HG02840 (cell line): ENCODE measurements around the gene LIME1.
"Not testable (repeated sequence)": the region's sequence is repeated elsewhere in the genome, so short reads cannot be mapped to it uniquely, and the experiment has no call there.

Source experiments
- ATAC-seq: cut with Tn5 transposase; IDR thresholded peaks from one replicate; pipeline ENCODE4 v1.9.1; 2021; ENCODE audit warnings: mild to moderate bottlenecking, moderate library complexity, moderate number of reproducible peaks; ENCODE audit not compliant: unreplicated experiment, low FRiP score

Gene LIME1

DNA sequence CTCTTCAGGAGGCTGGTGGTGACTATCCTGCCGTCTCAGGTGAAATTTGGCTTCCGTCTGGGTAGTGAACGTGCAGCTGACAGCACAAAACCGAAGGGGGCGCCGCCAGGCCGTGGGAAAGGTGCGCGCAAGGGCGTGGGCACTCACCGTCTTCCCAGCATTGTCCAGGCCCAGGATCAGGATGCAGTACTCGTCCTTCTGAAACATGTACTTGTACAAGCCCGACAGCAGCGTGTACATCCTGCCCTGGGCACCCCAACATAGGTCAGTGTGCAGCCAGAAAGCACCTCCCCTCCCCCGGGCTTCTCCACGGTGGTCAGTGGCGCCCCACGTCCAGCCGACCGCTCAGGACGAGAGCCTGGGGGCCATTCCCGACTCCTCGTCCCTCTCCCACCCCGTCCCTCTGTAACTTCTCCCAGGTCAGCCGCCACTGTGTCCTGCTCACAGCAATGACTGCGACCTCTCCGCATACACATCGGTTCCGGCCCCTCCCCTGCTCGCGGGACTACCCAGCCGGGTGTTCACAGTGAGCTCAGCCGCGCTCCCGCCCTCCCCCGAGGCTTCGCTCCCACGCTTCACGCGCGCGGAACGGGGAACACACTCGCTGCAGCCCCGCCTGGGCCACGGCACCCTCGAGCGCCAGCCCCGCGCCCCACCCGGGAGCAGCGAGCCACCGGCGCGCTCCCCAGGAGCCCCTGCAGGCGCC lies 29.5 kb upstream of the LIME1 start:
- ATAC-seq, result peak; percentile 23

DNA sequence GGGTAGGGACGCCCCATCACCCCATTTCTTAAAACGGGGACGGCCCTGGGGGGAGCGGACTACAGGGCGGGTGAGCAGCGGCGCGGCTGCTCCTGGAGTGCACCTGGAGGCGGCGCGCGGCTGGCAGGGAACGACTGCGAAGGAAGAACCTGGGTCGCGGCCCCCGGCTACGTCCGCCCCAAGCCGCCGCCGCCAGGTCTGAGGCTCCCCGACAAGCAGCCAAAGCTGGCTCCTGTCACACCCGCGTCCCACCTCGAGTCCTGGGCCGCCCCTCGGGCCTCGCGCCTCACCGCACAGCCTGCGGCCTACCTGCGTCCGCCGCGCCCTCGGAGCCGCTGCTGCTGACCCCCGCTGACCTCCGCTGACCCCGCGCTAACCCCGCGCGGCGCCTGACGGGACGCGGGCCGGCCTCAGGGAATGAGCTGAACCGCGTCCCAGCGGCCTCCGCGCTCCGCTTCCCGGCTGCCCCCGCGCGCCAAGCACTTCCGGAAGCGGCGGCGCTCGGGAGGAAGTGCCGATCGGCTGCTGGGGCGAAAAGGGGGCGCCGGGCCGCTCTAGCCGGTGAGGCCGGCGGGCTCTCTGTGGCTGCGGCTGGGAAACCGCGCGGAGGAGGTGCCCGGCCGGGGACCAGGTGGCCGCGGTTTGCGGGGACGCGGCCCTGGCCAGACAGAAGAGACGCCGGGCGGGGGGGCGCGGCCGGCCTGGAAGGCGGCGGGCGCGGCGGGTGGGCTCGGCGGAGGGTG lies 28.7 kb upstream of the LIME1 start, which contains the start of the genes ARFRP1 and ZGPAT:
Gene ARFRP1, minus strand, starts transcription at position 419 of the 743 bp plus-strand sequence. CDS start 885 bp downstream, outside the sequence.
Gene ZGPAT, plus strand, starts transcription at position 482 of the 743 bp plus-strand sequence. CDS start 542 bp downstream, outside the sequence.
- ATAC-seq, result peak; percentile 70

DNA sequence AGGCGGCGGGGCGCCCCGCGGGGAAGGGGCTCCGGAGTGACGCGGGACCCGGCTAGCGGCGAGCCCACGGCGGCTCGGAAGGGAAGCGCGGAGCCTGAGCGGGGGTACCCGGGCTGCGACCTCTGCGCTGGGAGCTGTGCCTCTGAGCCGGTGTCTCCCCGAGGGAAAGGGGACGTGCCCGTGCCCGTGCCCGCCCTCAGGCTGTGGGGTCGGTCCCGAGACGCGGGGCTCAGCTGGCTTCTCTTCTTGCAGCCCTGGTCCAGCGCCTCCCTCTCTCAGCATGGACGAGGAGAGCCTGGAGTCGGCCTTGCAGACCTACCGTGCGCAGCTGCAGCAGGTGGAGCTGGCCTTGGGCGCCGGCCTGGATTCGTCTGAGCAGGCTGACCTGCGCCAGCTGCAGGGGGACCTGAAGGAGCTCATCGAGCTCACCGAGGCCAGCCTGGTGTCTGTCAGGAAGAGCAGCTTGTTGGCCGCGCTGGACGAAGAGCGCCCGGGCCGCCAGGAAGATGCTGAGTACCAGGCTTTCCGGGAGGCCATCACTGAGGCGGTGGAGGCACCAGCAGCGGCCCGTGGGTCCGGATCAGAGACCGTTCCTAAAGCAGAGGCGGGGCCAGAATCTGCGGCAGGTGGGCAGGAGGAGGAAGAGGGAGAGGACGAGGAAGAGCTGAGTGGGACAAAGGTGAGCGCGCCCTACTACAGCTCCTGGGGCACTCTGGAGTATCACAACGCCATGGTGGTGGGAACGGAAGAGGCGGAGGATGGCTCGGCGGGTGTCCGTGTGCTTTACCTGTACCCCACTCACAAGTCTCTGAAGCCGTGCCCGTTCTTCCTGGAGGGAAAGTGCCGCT lies 27.9 kb upstream of the LIME1 start:
- ATAC-seq, result peak; percentile 10

DNA sequence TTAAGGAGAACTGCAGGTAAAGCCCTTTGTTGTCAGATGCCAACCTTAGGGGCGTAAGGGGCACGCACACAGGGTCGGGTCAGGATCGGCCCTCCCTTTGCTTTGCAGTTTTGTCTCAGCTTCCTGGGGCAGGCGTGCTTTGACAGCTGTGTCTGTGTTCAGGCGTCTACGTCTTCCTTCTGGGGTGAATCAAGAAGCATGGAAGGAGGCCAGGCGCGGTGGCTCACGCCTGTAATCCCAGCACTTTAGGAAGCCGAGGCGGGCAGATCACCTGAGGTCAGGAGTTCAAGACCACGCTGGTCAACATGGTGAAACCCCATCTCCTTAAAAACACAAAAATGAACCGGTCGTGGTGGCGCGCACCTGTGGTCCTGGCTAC lies 27.3 kb upstream of the LIME1 start:
- ATAC-seq, result no peak

DNA sequence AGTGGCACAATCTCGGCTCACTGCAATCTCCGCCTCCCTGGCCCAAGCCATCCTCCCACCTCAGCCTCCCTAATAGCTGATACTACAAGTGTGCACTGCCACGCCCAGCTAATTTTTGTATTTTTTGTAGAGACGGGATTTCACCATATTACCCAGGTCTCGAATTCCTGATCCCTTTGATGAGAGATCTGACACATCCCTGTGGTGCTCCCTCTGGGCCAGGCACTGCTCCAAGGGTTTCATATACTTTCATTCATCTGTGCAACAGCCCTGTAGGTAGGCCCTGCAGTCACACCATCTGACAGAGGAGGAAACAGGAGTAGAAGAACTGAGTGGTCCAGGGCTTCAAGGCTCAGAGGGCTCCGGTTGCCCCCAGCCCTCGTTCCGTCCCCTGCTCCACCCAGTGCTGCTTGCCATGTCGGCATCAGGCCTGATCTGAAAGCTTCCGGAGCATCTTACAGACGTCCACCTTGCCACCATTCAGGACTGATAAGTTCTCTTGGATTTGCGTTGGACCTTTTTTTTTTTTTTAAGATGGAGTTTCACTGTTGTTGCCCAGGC lies 25.3 kb upstream of the LIME1 start:
- no peak for ATAC-seq

DNA sequence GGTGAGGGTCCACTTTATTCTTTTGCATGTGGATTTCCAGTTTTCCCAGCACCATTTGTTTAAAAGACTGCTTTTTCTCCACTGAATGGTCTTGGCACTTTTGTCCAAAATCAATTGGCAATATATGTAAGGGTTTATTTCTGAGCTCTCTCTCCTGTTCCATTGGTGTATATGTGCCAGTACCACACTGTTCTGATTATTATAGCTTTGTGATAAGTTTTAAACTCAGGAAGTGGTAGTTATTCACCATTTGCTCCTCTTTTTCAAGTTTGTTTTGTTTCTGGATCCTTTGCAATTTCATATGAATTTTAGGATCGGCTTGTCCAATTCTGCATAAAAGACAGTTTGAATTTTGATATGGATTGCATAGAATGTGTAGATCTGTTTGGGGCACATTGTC lies 24.3 kb upstream of the LIME1 start:
- ATAC-seq, result no peak

DNA sequence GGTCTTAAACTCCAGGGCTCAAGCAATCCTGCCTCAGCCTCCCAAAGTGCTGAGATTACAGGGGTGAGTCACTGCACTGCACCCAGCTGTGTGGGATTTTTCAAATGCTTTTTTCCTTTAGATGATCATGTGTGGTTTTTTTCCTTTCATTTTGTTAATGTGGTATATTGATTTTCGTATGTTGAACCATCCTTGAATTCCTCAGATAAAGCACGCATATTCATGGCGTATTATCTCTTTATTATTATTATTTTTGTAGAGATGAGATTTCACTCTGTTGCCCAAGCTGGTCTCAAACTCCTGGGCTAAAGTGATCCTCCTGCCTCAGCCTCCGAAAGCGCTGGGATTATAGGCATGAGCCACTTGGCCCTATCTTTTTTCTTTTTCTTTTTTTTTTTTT lies 21.6 kb upstream of the LIME1 start:
- ATAC-seq, result no peak

DNA sequence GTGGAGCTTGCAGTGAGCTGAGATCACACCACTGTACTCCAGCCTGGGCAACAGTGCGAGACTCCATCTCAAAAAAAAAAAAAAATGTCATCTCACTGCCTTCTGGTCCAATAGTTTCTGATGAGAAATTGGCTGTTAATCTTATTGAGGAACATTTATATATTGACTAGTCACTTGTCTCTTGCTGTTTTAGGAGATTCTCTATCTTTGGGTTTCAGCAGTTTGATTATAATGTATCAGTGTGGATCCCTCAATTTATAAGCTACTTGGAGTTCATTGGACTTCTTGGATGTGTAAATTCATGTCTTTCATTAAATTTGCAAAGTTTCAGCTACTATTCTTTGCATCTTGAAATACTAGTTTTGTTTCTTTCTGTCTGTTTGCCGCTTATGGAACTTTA lies 17.5 kb upstream of the LIME1 start:
- no peak for ATAC-seq

DNA sequence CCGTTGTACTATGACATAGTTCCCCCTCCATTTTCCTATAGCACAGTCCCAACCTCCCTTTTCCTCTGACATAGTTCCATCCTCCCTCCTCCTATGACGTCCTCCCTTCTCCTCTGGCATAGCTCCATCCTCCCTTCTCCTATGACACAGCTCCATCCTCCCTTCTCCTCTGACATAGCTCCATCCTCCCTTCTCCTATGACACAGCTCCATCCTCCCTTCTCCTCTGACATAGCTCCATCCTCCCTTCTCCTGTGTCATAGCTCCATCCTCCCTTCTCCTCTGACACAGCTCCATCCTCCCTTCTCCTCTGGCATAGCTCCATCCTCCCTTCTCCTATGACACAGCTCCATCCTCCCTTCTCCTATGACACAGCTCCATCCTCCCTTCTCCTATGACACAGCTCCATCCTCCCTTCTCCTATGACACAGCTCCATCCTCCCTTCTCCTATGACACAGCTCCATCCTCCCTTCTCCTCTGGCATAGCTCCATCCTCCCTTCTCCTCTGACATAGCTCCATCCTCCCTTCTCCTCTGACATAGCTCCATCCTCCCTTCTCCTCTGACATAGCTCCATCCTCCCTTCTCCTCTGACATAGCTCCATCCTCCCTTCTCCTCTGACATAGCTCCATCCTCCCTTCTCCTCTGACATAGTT lies 13.4 kb upstream of the LIME1 start:
- ATAC-seq, result not testable (repeated sequence)

DNA sequence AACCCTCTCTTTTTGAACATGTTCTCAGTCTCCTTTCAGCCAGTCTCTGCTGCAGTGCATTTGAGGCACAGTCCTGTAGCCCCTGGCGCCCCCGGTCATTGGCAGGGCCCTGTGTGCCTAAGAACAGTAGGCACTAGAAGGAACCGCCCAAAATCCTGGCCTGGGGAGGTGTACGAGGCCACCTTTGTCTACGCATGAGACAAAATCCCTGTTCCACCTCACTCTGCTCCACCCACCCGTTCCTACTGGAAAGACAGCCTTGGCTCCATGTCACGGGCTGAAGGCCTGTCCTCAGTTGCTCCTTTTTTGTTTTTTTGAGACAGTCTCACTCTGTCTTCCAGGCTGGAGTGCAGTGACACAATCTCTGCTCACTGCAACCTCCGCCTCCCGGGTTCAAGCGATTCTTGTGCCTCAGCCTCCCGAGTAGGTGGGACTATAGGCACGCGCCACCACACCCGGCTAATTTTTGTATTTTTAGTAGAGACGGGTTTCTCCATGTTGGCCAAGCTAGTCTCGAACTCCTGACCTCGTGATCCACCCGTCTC lies 6.2 kb upstream of the LIME1 start:
- not testable (repeated sequence) for ATAC-seq

DNA sequence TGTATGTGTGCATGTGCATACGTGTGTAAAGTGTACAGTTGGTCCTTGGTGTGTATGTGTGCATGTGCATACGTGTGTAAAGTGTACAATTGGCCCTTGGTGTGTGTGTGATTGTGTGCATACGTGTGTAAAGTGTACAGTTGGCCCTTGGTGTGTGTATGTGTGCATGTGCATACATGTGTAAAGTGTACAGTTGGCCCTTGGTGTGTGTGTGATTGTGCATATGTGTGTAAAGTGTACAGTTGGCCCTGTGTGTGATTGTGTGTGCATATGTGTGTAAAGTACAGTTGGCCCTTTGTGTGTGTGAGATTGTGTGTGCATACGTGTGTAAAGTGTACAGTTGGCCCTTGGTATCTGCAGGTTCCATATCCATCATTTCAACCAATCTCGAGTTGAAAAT lies 5.1 kb upstream of the LIME1 start:
- ATAC-seq, result no peak

DNA sequence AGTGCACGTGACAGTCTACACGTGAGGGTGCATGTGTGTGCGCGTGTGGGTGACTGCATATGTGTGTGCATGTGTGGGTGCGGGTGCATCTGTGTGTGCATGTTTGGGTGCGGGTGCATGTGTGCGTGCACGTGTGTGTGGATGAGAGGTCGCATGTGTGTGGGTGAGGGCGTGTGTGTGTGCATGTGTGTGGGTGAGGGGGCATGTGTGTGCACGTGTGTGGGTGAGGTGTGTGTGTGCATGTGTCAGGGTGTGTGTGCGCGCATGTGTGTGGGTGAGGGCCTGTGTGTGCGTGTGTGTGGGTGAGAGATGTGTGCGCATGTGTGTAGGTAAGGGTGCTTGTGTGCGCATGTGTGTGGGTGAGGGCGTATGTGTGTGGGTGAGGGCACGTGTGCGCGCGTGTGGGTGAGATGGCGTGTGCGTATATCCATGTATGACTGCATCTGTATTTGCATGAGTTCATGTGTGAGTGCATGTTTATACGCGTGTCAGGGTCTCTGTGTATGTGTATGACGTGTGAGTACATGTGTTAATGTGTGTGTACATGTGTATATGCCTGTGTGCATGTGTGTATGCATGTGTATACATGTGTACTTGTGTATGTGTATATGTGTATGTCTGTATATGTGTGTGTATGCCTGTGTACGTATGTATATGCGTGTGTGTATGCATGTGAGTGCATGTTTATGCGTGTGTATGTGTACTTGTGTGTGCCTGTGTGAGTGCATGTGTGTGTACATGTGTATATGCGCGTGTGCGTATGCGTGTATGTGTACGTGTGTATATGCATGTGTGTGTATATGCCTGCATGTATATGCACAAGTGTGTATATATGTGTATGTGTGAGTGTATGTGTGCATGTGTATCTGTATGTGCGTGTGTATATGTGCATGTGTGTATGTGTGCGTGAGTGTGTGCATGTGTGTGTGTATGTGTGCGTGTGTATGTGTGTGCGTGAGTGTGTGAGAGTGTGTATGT lies 4.1 kb upstream of the LIME1 start:
- no peak for ATAC-seq

DNA sequence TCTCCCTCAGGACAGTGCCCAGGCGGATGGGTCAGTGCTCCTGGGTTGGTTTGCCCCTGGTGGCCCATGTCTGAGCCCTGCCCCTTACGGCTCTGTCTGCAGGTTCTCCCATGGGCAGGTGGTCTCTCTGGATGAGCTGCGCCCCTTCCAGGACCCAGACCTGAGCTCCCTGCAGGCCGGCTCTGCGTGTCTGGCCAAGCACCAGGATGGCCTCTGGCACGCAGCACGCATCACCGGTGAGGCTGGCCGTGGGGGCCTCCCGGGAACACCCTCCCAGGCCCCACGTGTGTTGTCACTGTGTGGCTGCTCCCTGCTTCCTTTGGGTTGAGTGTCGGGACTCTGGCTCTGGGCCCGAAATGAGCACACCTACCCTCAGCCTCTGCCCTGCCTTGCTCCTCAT lies 3.3 kb upstream of the LIME1 start:
- ATAC-seq, result no peak

DNA sequence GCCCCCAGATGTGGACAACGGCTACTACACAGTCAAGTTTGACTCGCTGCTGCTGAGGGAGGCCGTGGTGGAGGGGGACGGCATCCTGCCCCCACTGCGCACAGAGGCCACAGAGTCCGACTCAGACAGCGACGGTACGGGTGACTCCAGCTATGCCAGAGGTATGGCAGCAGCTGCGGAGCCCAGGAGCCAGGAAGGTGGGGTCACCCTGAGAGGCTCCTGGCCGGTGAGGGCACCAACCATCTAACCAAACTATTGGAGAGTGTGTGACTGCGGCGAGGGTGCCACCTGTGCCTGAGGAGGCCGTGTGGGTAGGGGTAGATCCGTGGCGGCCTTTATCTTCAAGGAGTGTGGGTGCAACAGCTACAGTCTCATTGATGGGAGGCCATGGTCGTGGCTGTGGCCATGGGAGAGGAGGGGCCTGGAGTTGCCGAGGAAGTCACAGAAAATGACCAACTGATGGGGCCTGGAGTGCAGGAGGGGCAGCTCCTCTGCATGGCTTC lies 2.8 kb upstream of the LIME1 start:
- no peak for ATAC-seq

DNA sequence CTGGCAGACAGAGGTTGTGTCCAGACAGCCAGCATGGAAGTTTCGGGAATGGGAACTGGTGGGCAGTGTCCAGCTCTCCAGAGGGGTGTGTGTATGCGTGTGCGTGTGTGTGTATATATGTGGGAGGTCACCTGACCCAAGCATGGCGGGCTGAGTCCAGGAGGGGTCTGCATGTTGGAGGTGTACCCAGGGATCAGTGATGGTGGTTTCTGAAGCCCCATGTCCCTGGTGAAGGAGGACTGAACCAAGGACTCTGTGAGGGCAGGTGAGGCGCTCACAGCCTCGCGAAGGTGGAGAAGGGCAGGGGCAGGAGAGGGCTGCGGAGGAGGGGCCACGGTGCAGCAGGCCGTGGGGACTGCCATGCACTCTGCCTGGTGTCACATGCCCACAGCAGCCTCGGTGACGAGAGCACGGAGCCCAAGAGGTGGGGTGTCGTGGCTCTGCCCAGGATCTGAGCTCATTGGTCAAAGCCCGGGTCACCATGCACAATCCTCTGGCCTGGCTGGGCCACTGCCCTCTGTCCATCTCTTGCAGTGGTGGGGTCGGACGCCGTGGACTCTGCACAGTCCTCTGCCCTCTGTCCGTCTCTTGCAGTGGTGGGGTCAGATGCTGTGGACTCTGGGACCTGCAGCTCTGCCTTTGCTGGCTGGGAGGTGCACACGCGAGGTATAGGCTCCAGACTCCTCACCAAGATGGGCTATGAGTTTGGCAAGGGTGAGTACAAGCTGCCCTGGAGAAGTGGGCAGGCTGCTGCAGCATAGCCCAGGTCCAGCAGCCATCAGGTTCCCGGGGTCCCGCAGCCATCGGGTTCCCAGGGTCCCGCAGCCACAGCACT lies 2.1 kb upstream of the LIME1 start:
- ATAC-seq, result no peak

DNA sequence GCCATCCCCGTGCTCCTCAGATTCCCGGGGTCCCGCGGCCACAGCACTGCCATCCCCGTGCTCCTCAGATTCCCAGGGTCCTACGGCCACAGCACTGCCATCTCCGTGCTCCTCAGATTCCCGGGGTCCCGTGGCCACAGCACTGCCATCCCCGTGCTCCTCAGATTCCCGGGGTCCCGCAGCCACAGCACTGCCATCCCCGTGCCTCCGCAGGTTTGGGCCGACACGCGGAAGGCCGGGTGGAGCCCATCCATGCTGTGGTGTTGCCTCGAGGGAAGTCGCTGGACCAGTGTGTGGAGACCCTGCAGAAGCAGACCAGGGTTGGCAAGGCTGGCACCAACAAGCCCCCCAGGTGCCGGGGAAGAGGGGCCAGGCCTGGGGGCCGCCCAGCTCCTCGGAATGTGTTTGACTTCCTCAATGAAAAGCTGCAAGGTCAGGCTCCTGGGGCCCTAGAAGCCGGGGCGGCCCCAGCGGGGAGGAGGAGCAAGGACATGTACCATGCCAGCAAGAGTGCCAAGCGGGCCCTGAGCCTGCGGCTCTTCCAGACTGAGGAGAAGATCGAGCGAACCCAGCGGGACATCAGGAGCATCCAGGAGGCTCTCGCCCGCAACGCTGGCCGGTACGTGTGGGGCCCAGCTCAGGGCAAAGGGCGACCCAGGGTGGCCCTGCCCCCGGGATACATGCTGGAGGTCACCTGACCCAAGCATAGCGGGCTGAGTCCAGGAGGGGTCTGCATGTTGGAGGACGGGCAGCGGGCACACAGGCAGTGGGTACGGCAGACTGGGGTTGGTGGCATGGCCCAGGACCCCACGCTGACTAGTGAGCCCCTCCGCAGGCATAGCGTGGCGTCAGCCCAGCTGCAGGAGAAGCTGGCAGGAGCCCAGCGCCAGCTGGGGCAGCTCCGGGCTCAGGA lies 1.3 kb upstream of the LIME1 start:
- no peak for ATAC-seq
